B cell (primary cell): ENCODE results near the gene RPL41.

Source experiments
- CTCF ChIP-seq: fragments of 200-600 bp; IDR thresholded peaks from one replicate; pipeline ENCODE4 v1.8.0; 2022; ENCODE audit warnings: antibody characterized with exemption, mild to moderate bottlenecking
- EZH2 ChIP-seq: IDR thresholded peaks from 2 replicates; pipeline ENCODE4 v1.6.1; 2012; ENCODE audit warnings: borderline replicate concordance, low read depth, mild to moderate bottlenecking, moderate library complexity, low read length; ENCODE audit not compliant: insufficient read depth, poor library complexity, severe bottlenecking

GRCh38 chr12:56080556-56081138 lies 35.8 kb upstream of the RPL41 start:
- TF ChIP-seq CTCF (no peak), EZH2 (no peak)
